Measurements from ENCODE around the gene ELAVL1.

The ELAVL1 gene

GRCh38 chr19:8005534-8006256, at the start of gene ELAVL1:
TSS of gene ELAVL1 (minus strand) at chr19:8005641. CDS start at chr19:7991815, 13,826 bp downstream.
- in situ Hi-C loops (cut with MboI; ENCODE audit: low pct_unique_long_range_greater_than_20kb, low sequenced_read_pairs, unreplicated experiment), result no loop called here
- TF ChIP-seq, protein P1, sequence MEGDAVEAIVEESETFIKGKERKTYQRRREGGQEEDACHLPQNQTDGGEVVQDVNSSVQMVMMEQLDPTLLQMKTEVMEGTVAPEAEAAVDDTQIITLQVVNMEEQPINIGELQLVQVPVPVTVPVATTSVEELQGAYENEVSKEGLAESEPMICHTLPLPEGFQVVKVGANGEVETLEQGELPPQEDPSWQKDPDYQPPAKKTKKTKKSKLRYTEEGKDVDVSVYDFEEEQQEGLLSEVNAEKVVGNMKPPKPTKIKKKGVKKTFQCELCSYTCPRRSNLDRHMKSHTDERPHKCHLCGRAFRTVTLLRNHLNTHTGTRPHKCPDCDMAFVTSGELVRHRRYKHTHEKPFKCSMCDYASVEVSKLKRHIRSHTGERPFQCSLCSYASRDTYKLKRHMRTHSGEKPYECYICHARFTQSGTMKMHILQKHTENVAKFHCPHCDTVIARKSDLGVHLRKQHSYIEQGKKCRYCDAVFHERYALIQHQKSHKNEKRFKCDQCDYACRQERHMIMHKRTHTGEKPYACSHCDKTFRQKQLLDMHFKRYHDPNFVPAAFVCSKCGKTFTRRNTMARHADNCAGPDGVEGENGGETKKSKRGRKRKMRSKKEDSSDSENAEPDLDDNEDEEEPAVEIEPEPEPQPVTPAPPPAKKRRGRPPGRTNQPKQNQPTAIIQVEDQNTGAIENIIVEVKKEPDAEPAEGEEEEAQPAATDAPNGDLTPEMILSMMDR (IDR thresholded peaks at IDR 0.05; ENCODE audit: extremely low read depth, insufficient read depth, missing control alignments), result no peak
- peak; percentile 98 for DNase-seq (ENCODE audit: low spot score)

DNA sequence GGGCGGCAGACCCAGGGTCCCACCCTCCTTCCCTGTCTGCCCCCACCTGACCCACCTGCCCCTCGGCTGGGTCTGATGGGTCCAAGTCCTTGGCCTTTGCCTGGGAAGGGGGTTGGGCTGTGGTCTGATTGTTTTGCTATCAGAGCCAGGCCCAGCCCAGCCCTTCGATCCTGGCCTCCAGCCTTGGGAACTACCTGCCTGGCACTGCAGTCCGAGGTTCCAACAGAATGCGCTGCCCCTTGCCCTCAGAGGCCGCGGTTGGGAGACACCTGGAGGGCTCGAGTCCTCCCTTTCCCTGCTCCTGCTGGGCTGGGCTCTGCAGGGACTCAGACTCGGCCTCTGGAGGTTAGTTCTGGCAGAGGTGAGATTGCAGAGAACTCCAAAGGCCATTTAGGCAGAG, 48.7 kb upstream of the ELAVL1 start:
- in situ Hi-C loops (cut with MboI; ENCODE audit: low pct_unique_long_range_greater_than_20kb, low sequenced_read_pairs, unreplicated experiment), result no loop called here
- DNase-seq (ENCODE audit: low spot score), result no peak
- TF ChIP-seq, protein P1 (IDR thresholded peaks at IDR 0.05; ENCODE audit: extremely low read depth, insufficient read depth, missing control alignments), result no peak

- TF ChIP-seq, protein P1 (IDR thresholded peaks at IDR 0.05; ENCODE audit: extremely low read depth, insufficient read depth, missing control alignments), result no peak
- peak; percentile 21 for DNase-seq (ENCODE audit: low spot score)
- in situ Hi-C loops (cut with MboI; ENCODE audit: low pct_unique_long_range_greater_than_20kb, low sequenced_read_pairs, unreplicated experiment), result no loop called here
Measured at GRCh38 chr19:8052464-8052859, 47.0 kb upstream of the ELAVL1 start, which contains the start of gene CCL25. TSS of gene CCL25 (plus strand) at chr19:8052760. CDS start at chr19:8053050, 290 bp downstream.

DNA sequence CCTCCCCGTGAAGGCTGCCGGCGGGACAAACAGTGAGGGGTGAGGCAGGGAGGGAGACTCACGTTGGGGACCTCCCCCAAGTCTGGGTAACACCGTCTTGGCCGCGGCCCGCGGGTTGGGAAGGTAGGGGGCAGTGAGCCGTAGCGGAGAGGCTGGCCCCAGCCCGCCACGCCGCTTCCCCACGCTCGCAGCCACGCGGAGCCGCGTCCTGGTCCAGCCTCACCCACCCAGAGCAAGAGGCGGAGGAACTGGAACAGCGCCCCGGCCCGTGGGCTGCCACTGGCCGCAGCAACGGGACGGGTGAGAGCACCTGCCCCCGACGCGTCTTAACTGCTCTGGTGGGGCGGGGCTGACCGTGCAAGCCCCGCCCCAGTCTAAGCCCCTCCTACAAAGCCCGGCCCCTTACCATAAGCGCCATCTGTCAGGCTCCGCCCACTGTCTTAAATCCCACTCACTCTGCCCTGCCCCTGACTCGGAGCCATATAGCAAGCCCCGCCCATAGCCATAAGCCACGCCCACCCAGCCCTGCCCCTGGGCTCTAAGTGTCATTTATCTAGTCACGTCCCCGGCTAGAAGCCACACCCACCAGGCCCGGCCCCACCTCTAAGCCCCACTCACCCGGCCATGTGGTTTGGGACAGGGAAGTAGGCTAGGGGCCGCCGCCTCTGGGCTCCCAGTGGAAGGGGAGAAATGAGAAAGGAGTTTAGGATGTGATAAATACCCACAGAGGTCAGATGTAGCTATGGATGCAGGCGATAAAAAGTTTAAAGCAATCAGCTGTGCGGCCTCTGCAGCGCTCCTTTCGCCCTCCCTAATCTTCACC, 45.0 kb upstream of the ELAVL1 start:
- peak; percentile 99 for DNase-seq (ENCODE audit: low spot score)
- TF ChIP-seq, protein P1 (IDR thresholded peaks at IDR 0.05; ENCODE audit: extremely low read depth, insufficient read depth, missing control alignments), result no peak
- in situ Hi-C loops (cut with MboI; ENCODE audit: low pct_unique_long_range_greater_than_20kb, low sequenced_read_pairs, unreplicated experiment), result no loop called here

DNA sequence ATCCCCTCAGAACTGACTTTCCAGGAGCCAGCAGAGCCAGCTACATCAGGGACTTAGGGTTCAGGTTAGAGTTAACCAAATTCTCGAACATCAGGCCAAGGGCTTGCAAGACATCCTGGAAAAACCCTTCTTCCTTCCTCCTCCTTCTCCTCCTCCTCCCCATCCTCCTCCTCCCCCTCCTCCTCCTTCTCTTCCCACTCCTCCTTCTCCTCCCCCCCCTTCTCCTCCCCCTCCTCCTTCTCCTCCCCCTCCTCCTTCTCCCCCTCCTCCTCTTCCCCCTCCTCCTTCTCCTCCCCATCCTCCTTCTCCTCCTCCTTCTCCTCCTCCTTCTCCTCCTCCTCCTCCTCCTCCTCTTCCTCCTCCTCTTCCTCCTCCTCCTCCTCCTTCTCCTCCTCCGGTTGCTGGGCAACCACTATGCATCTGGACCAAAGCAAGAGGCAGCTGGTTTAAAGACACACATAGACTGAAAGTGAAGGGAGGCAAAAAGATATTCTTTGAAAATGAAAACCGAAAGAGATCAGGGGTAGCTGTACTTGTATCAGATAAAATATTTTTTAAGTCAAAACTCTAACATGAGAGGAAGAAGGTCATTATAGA, 41.2 kb upstream of the ELAVL1 start:
- TF ChIP-seq, protein P1 (IDR thresholded peaks at IDR 0.05; ENCODE audit: extremely low read depth, insufficient read depth, missing control alignments), result no peak
- DNase-seq (ENCODE audit: low spot score), result peak; percentile 56

DNA sequence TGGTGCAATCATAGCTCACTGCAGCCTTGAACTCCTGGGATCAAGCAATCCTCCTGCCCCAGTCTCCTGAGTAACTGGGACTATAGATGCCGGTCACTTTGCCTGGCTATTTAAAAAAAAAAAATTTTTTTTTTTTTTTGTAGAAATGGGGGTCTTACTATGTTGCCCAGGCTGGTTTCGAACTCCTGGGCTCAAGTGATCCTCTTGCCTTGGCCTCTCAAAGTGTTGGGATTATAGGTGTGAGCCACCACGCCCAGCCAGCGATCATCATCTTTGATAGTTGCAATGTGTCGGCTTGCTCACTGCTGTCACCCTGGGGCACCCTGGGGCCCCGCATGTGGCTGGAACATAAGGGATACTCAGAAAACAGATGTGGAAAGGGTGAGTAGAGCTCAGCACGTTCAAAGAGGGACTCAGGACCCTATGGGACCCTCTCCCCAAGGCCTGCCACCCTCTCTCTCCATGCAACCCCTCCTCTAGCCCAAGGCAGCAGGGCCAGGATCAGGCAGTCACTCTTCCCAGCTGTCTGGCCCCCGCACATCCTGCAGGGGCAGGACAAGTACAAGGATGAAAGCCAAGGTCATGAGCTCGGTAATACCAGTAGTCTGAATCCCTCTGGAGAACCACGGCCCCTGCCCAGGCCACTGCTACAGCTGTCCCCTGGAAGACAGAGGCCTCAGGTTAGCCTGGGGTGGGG, 40.6 kb upstream of the ELAVL1 start:
- in situ Hi-C loops (cut with MboI; ENCODE audit: low pct_unique_long_range_greater_than_20kb, low sequenced_read_pairs, unreplicated experiment), result no loop called here
- TF ChIP-seq, protein P1 (IDR thresholded peaks at IDR 0.05; ENCODE audit: extremely low read depth, insufficient read depth, missing control alignments), result no peak
- DNase-seq (ENCODE audit: low spot score), result no peak

More for the DNA sequence above, 41.2 kb upstream of the ELAVL1 start:
- in situ Hi-C loops (cut with MboI; ENCODE audit: low pct_unique_long_range_greater_than_20kb, low sequenced_read_pairs, unreplicated experiment), result no loop called here

All from GM13977 (cell line).